ENCODE results near the gene GSC2. TPM values are rescaled to one million over a fixed set of nuclear protein-coding genes. Genes with fewer than 3 reads are reported as not detected.

The GSC2 gene
- total and polyA plus RNA-seq, 2 of the 4 experiments (the other 2 are of a cell fraction): not detected

DNA sequence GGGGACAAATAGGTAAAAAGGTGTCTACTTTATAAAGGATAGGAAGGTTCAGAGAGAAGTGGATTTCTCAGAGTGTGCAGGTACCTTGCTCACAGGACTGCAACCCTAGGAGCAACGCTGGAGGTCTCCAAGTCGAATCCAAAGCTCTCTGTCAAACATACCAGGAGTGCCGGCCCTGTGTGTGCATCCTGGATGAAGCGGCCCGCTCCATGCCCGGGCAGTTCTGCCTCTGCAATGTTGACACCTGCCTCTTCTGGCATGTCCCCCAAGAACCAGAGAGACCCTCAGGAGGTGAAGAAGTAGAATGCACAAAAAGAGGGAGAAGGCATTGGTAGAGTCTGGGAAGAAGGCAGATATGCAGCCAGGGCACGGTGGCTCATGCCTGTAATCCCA lies 22.1 kb downstream of the GSC2 start:
- Histone ChIP-seq H2BK15ac (ENCODE audit: low read depth, low read length) (no peak overlapping the region), H4K5ac (ENCODE audit: low read depth, low read length) (no peak overlapping the region), H3K9me3 (ENCODE audit: control insufficient read depth, insufficient read depth, low read length) (no peaks in the 10 kb centered on the region), H3K27me3 (ENCODE audit: control insufficient read depth, insufficient read depth, low read length) (no peaks in the 10 kb centered on the region), H3K4me2 (ENCODE audit: low read depth, low read length) (no peak overlapping the region), H3K23ac (ENCODE audit: low read depth, low read length) (no peak overlapping the region), H3K9me1 (ENCODE audit: insufficient read depth, low read length) (peaks cover 3% of the 10 kb centered on the region; the same call in 1 of the 2 replicates), H3K9ac (ENCODE audit: low read depth, low read length) (no peak overlapping the region), H2AK5ac (ENCODE audit: low read depth, low read length) (no peak overlapping the region), H2AFZ (replicated peaks; ENCODE audit: low read length, poor library complexity) (no peak overlapping the region), H3K79me1 (ENCODE audit: low read depth in 1 of 2, low read length in 2 of 2) (no peaks in the 10 kb centered on the region), H2BK5ac (ENCODE audit: low read depth, low read length, poor library complexity, severe bottlenecking) (no peak overlapping the region), H3K4me3 (ENCODE audit: insufficient read depth, low read depth, low read length) (no peak overlapping the region), H2BK20ac (ENCODE audit: low read depth, low read length) (no peak overlapping the region), H3K56ac (ENCODE audit: extremely low read depth, insufficient read depth, low read length) (no peak overlapping the region), H4K20me1 (ENCODE audit: insufficient read depth, low read length) (no peaks in the 10 kb centered on the region), H2AK9ac (replicated peaks; ENCODE audit: low read depth, low read length, poor library complexity) (no peak overlapping the region), H3K18ac (ENCODE audit: low read depth, low read length) (no peak overlapping the region), H3K27ac (ENCODE audit: insufficient read depth, low read length) (no peak overlapping the region), H2BK120ac (ENCODE audit: low read depth, low read length) (no peak overlapping the region), H3K14ac (replicated peaks; ENCODE audit: low read depth, low read length) (no peak overlapping the region), H3K36me3 (ENCODE audit: control insufficient read depth, insufficient read depth, low read length) (peaks cover 14% of the 10 kb centered on the region), H4K8ac (ENCODE audit: low read depth in 2 of 2, low read length in 2 of 2) (no peak overlapping the region), H3K4me1 (ENCODE audit: control insufficient read depth, insufficient read depth, low read length) (peaks cover under 1% of the 10 kb centered on the region), H4K91ac (ENCODE audit: insufficient read depth, low read depth, low read length) (no peak overlapping the region), H3K4ac (ENCODE audit: low read depth, low read length) (no peak overlapping the region)
- WGBS, 2 experiments (ENCODE audit: extremely low coverage in 2 of 2, insufficient read length in 1 of 2): no CpG with 5 or more reads among the region's 7 CpGs
- intact Hi-C loops (cut with micrococcal nuclease): no loop called here
- ChIA-PET CTCF (no interaction called here), POLR2A (ENCODE audit: unreplicated experiment) (no interaction called here)
- BruUV-seq (replicated peaks): no TSS peak
- ATAC-seq (ENCODE audit: low read depth): no peak
- no peak for DNase-seq
- dilution Hi-C loops (cut with HindIII; ENCODE audit: low sequenced_read_pairs, unreplicated experiment): no loop called here
- in situ Hi-C loops (cut with MboI; ENCODE audit: low sequenced_read_pairs): no loop called here
- TF ChIP-seq CHD1 (IDR thresholded peaks at IDR 0.05; ENCODE audit: low read depth, low read length): no peak
- TF ChIP-seq FOS (IDR thresholded peaks at IDR 0.05; ENCODE audit: low read depth, low read length): no peak
- TF ChIP-seq, protein P1, sequence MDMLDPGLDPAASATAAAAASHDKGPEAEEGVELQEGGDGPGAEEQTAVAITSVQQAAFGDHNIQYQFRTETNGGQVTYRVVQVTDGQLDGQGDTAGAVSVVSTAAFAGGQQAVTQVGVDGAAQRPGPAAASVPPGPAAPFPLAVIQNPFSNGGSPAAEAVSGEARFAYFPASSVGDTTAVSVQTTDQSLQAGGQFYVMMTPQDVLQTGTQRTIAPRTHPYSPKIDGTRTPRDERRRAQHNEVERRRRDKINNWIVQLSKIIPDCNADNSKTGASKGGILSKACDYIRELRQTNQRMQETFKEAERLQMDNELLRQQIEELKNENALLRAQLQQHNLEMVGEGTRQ (IDR thresholded peaks at IDR 0.05; ENCODE audit: low read depth, low read length): no peak
- TF ChIP-seq, protein P2, sequence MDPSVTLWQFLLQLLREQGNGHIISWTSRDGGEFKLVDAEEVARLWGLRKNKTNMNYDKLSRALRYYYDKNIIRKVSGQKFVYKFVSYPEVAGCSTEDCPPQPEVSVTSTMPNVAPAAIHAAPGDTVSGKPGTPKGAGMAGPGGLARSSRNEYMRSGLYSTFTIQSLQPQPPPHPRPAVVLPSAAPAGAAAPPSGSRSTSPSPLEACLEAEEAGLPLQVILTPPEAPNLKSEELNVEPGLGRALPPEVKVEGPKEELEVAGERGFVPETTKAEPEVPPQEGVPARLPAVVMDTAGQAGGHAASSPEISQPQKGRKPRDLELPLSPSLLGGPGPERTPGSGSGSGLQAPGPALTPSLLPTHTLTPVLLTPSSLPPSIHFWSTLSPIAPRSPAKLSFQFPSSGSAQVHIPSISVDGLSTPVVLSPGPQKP (IDR thresholded peaks at IDR 0.05; ENCODE audit: borderline replicate concordance, low read depth, low read length): no peak
- TF ChIP-seq CEBPB (IDR thresholded peaks at IDR 0.05; ENCODE audit: low read depth, low read length): no peak
- no peak for TF ChIP-seq SMC3 (IDR thresholded peaks at IDR 0.05; ENCODE audit: low read depth, low read length)
- TF ChIP-seq MAZ (IDR thresholded peaks at IDR 0.05; ENCODE audit: borderline replicate concordance, low read depth, low read length): no peak
- TF ChIP-seq MAFK (IDR thresholded peaks at IDR 0.05; ENCODE audit: low read depth, low read length): no peak

Data from IMR-90 (cell line).